HG03565 (cell line): ENCODE measurements around the gene ITGBL1.

Experiments
- ATAC-seq: cut with Tn5 transposase; IDR thresholded peaks from one replicate; pipeline ENCODE4 v1.9.1; 2021; ENCODE audit warnings: mild to moderate bottlenecking, moderate library complexity; ENCODE audit not compliant: unreplicated experiment

The ITGBL1 gene

GRCh38 chr13:101738336-101738735 lies 285.9 kb downstream of the ITGBL1 start:
- no peak for ATAC-seq

- ATAC-seq: peak; percentile 80
Measured at GRCh38 chr13:101739382-101740178, 287.1 kb downstream of the ITGBL1 start.

DNA sequence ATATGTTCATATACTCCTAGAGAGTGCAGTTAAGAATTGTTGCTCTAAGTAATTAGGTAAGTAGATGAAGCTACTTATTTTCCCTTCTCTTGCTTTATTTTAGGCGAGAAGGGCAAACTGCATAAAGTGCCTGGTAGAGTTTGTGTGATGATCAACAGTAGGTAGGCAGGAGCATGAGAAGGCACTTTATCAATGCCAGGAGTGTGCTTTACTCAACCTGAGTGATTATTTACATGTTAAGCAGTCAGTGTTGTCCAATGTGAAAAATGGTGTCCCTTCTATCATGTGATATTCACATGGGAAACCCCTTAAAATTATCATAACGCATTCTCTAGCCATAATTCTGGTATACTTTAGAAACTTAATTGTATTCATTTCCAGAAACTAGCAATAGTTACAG lies 294.0 kb downstream of the ITGBL1 start:
- no peak for ATAC-seq

DNA sequence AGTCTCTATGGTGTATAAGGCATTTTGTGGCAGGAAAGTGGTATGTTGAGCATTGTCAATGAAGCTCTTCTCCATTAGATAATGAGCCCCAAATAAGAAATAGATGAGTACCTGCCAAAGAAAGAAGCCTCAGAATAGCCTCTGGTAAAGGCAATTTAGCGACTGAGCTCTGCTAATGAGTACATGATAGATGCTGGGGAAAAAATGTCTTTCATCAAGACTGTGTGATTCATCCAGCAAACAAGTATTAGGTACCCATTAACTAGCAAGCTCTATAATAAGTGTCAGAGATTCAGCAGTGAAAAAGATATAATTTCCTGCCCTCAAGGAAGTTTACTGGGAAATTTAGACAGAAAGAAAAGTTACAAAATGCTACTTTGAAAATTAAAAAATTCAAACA lies 294.6 kb downstream of the ITGBL1 start:
- no peak for ATAC-seq

DNA sequence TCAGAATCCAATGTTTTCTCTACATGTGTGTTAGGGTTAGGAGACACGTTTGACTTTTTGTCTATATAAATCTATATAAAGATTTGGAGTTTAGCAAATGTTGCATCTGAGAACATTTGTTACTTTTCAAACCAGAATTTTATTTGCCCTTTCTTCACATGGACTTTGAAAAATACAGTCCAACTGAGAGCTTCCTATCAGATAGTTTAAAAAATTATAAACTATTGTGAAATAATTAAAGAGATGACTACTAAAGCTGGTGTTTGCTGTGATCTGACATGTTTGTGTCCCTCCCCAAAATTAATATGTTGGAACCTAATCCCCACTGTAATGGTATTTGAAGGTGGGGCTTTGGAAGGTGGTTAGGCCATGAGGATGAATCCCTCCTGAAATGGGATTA lies 297.1 kb downstream of the ITGBL1 start:
- ATAC-seq: no peak

GRCh38 chr13:101751488-101751887 lies 299.0 kb downstream of the ITGBL1 start:
- ATAC-seq: peak; percentile 71

GRCh38 chr13:101752432-101752831 lies 300.0 kb downstream of the ITGBL1 start:
- no peak for ATAC-seq

DNA sequence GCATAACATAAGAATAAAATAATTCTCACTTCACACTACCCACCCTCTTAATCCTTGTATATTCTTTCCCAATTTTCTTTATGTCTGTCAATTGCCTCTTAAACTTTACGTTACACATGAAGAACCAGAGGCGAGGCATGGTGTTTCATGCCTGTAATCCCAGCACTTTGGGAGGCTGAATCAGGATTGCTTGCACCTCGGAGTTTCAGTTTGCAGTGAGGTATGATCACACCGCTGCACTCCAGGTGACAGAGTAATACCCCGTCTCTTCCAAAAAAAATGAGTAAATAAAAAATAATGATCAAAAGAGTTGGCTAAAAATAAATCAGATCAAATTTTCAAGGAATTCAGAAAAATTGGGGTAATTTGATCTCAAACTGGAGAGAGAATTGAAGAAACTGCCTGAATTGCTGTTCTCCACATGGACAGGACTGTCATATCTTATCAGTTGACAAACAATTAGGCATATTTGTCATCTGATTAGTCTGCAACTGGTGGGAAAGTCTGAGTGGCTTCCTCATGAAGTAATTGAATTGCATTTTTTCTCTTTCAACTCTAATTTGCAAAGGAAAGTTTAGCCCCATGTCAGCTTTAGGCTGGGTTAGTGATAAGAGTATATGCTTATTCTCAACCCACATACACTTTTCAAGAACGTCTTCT lies 302.9 kb downstream of the ITGBL1 start:
- ATAC-seq: no peak

GRCh38 chr13:101757446-101758039 lies 305.1 kb downstream of the ITGBL1 start:
- ATAC-seq: peak; percentile 89

- ATAC-seq: no peak
Measured at GRCh38 chr13:101763191-101763590, 310.7 kb downstream of the ITGBL1 start.
